Measurements from ENCODE around the gene NCK2. TPM values are rescaled to one million over a fixed set of nuclear protein-coding genes. Genes with fewer than 3 reads are reported as not detected.

Gene NCK2
- total RNA-seq, 1 donor from 2014 or later: 72.4 TPM

DNA sequence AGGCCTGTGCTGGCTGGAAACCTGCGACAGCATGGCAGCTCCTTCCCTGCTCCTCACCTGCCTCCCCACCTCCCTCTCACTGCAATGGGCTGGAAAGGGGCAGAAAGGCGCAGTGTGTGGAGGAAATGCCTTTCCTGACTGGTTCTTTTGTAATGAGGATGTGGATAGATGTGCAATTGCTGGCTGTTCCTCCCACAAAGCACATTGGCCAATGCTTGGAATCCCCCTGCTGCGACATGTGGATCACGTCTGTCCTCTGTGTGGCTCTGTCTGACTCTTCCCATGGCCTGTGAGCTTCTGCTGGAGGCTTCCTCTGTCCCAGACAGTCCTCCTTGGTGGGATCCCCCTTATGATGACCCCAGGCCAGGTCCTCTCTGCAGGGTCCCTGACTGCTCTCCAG lies 172.5 kb downstream of the NCK2 start:
- intact Hi-C loops (cut with micrococcal nuclease): loop anchor here (10.0 kb wide), 1 partner anchor 178 kb away; no protein-coding TSS in a partner anchor
- Mint-ChIP-seq H3K4me3 (ENCODE audit: low read depth) (no peak overlapping the region), H3K9me3 (peaks cover 28% of the 10 kb centered on the region), H3K27me3 (ENCODE audit: low read depth) (no peaks in the 10 kb centered on the region), H3K27ac (no peak overlapping the region), H3K4me1 (ENCODE audit: low read depth) (peaks cover 14% of the 10 kb centered on the region), H3K36me3 (ENCODE audit: low read depth) (peaks cover 8% of the 10 kb centered on the region)
- no peak for DNase-seq (ENCODE audit: low spot score)

GRCh38 chr2:105917688-105918087 lies 173.0 kb downstream of the NCK2 start:
- no peak overlapping the region for H3K4me3 Mint-ChIP-seq (ENCODE audit: low read depth)
- H3K27ac Mint-ChIP-seq: no peak overlapping the region
- peaks cover 9% of the 10 kb centered on the region for H3K4me1 Mint-ChIP-seq (ENCODE audit: low read depth)
- H3K36me3 Mint-ChIP-seq (ENCODE audit: low read depth): peaks cover 10% of the 10 kb centered on the region
- peaks cover 30% of the 10 kb centered on the region for H3K9me3 Mint-ChIP-seq
- intact Hi-C loops (cut with micrococcal nuclease): loop anchor here (10.0 kb wide), 1 partner anchor 177 kb away; no protein-coding TSS in a partner anchor
- H3K27me3 Mint-ChIP-seq (ENCODE audit: low read depth): no peaks in the 10 kb centered on the region
- no peak for DNase-seq (ENCODE audit: low spot score)

DNA sequence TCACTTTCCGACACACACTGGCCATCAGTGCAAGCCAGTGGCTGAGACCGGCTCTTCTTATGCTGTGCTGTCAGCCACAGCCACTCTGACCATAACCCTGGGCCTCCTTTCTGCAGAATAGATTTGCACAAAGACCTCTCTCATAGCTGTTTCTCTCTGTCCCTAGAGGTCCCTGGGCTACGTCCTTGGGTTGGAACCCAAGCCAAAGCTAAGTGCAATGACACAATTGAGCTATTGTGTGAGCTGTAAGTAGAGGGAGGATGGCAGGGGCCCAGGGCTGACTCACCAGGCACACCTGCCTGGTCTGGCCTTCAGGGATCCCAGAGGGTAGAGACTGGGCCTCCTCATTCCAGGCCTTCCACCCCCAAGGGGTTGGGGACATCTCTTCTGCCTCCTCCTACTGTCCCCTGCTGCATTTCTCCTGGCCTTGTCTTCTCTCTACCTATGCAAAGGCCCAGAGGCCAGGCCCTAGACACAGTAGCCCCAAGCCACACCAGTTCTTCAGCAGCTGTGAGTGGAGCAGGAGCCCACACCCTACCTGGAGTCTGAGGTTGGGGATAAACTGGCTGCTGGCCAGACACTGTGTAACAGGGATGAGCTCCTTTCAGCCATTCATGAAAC lies 174.6 kb downstream of the NCK2 start:
- Mint-ChIP-seq H3K27me3 (ENCODE audit: low read depth) (no peaks in the 10 kb centered on the region), H3K36me3 (ENCODE audit: low read depth) (peaks cover 13% of the 10 kb centered on the region), H3K4me1 (ENCODE audit: low read depth) (peaks cover 9% of the 10 kb centered on the region), H3K4me3 (ENCODE audit: low read depth) (no peak overlapping the region), H3K9me3 (peaks cover 29% of the 10 kb centered on the region), H3K27ac (no peak overlapping the region)
- intact Hi-C loops (cut with micrococcal nuclease): loop anchor here (10.0 kb wide), 1 partner anchor 176 kb away; no protein-coding TSS in a partner anchor
- DNase-seq (ENCODE audit: low spot score): no peak

DNA sequence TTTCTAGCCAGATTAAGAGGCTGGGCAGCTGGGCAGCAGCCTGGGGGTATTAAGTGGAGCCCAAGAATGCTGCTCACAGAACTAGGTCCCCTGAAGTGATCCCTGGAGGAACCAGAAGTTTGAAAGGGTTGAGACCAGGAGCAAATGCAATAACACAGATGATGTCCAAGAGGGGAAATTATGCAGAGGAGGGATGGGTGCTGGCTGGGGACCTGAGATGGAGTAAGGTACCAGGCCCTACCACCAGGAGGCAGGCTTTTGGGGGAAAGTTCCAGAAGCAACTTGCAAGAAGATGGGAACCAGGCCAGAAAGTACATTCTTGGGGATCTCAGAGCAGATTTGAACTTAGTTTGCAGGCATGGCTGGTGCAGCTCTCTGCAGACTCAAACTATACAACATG lies 175.1 kb downstream of the NCK2 start:
- Mint-ChIP-seq H3K4me1 (ENCODE audit: low read depth) (peaks cover 9% of the 10 kb centered on the region), H3K4me3 (ENCODE audit: low read depth) (no peak overlapping the region), H3K9me3 (peaks cover 26% of the 10 kb centered on the region), H3K27me3 (ENCODE audit: low read depth) (no peaks in the 10 kb centered on the region), H3K36me3 (ENCODE audit: low read depth) (peaks cover 13% of the 10 kb centered on the region), H3K27ac (no peak overlapping the region)
- no peak for DNase-seq (ENCODE audit: low spot score)
- intact Hi-C loops (cut with micrococcal nuclease): loop anchor here (10.0 kb wide), 1 partner anchor 175 kb away; no protein-coding TSS in a partner anchor

GRCh38 chr2:105924271-105924670 lies 179.6 kb downstream of the NCK2 start:
- Mint-ChIP-seq H3K36me3 (ENCODE audit: low read depth) (peaks cover 13% of the 10 kb centered on the region), H3K9me3 (peaks cover 19% of the 10 kb centered on the region), H3K27ac (no peak overlapping the region), H3K4me3 (ENCODE audit: low read depth) (no peak overlapping the region), H3K4me1 (ENCODE audit: low read depth) (peaks cover 27% of the 10 kb centered on the region), H3K27me3 (ENCODE audit: low read depth) (no peaks in the 10 kb centered on the region)
- intact Hi-C loops (cut with micrococcal nuclease): no loop called here
- DNase-seq (ENCODE audit: low spot score): no peak

GRCh38 chr2:105924932-105925331 lies 180.2 kb downstream of the NCK2 start:
- peaks cover 19% of the 10 kb centered on the region for H3K9me3 Mint-ChIP-seq
- peaks cover 30% of the 10 kb centered on the region for H3K4me1 Mint-ChIP-seq (ENCODE audit: low read depth)
- H3K27me3 Mint-ChIP-seq (ENCODE audit: low read depth): no peaks in the 10 kb centered on the region
- intact Hi-C loops (cut with micrococcal nuclease): no loop called here
- H3K36me3 Mint-ChIP-seq (ENCODE audit: low read depth): peaks cover 13% of the 10 kb centered on the region
- no peak overlapping the region for H3K4me3 Mint-ChIP-seq (ENCODE audit: low read depth)
- no peak for DNase-seq (ENCODE audit: low spot score)
- no peak overlapping the region for H3K27ac Mint-ChIP-seq

DNA sequence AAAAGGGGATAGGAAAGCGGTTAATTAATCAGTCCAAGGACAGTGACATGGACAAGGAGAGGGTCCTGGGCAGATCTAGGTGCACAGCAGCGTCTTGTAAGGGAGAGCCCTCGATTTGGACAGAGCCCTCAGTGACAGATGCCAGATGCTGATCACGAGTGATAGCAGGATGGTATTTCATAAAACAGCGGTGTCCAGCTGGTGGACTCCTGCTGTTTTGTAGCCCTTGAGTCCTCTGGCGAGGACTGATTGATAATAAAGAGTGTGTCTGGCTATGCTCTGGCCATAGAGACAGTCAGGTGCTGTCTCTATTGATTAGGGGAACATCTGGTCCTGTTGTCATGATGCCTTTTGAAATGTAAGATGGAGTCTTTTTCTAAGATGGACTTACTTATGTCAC lies 180.7 kb downstream of the NCK2 start:
- Mint-ChIP-seq H3K27ac (no peak overlapping the region), H3K4me1 (ENCODE audit: low read depth) (peaks cover 29% of the 10 kb centered on the region), H3K27me3 (ENCODE audit: low read depth) (no peaks in the 10 kb centered on the region), H3K36me3 (ENCODE audit: low read depth) (peaks cover 13% of the 10 kb centered on the region), H3K4me3 (ENCODE audit: low read depth) (no peak overlapping the region), H3K9me3 (peaks cover 18% of the 10 kb centered on the region)
- no peak for DNase-seq (ENCODE audit: low spot score)
- intact Hi-C loops (cut with micrococcal nuclease): no loop called here

- Mint-ChIP-seq H3K4me1 (ENCODE audit: low read depth) (peaks cover 28% of the 10 kb centered on the region), H3K4me3 (ENCODE audit: low read depth) (peak overlapping the region; percentile 7)
Measured at GRCh38 chr2:105926960-105927678, 182.4 kb downstream of the NCK2 start.

DNA sequence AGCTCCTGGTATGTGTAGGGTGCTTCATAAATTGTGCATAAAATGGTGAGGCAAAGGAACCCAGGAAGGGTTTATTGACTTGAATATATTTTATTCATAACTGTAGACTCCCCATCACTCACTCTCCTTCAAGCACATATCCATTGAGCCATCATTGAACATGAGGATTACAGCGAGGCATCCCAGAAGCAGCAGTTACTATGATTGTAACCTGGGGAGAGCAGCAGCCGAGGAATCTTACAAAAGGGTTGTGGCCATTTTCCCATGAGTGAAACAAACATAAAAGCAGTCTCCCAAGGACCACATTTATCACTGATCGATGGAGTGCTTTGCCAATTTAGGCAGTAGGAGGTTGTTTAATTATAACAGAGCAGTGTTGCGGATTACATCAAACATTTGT lies 183.4 kb downstream of the NCK2 start:
- Mint-ChIP-seq H3K4me3 (ENCODE audit: low read depth) (no peak overlapping the region), H3K27me3 (ENCODE audit: low read depth) (no peaks in the 10 kb centered on the region), H3K9me3 (no peaks in the 10 kb centered on the region), H3K27ac (no peak overlapping the region), H3K36me3 (ENCODE audit: low read depth) (no peaks in the 10 kb centered on the region), H3K4me1 (ENCODE audit: low read depth) (peaks cover 28% of the 10 kb centered on the region)
- no peak for DNase-seq (ENCODE audit: low spot score)
- intact Hi-C loops (cut with micrococcal nuclease): no loop called here

More at GRCh38 chr2:105926960-105927678, 182.4 kb downstream of the NCK2 start:
- intact Hi-C loops (cut with micrococcal nuclease): no loop called here
- Mint-ChIP-seq H3K27ac (peak overlapping the region; percentile 75), H3K9me3 (peaks cover 3% of the 10 kb centered on the region), H3K27me3 (ENCODE audit: low read depth) (no peaks in the 10 kb centered on the region), H3K36me3 (ENCODE audit: low read depth) (peaks cover 6% of the 10 kb centered on the region)
- DNase-seq (ENCODE audit: low spot score): peak; percentile 47

- Mint-ChIP-seq H3K4me3 (ENCODE audit: low read depth) (no peak overlapping the region), H3K27ac (no peak overlapping the region), H3K4me1 (ENCODE audit: low read depth) (peaks cover 30% of the 10 kb centered on the region), H3K9me3 (peaks cover under 1% of the 10 kb centered on the region), H3K36me3 (ENCODE audit: low read depth) (no peaks in the 10 kb centered on the region), H3K27me3 (ENCODE audit: low read depth) (no peaks in the 10 kb centered on the region)
- intact Hi-C loops (cut with micrococcal nuclease): no loop called here
- DNase-seq (ENCODE audit: low spot score): no peak
Measured at GRCh38 chr2:105928563-105928962, 183.9 kb downstream of the NCK2 start.

DNA sequence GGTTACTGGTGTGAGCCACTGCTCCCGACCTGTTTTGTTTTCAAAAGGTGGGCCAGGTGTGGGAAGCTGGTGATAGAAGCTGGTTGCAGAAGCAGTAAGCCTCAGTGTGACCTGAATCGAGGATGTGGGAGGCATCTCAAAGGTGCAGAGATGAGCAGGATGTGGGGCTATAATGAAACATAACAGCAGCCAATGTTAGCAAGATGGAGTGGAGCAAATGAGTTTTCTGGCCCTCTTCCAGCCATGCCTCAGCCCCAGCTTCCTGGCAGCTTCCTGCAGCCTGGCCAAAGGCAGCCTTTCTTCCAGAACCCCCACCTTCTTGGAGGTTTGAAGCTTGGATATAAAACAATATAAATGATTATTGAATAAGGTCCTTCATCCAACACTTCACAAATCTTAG lies 184.8 kb downstream of the NCK2 start:
- H3K4me3 Mint-ChIP-seq (ENCODE audit: low read depth): no peak overlapping the region
- H3K9me3 Mint-ChIP-seq: peaks cover 4% of the 10 kb centered on the region
- intact Hi-C loops (cut with micrococcal nuclease): no loop called here
- peak overlapping the region; percentile 33 for H3K27ac Mint-ChIP-seq
- peaks cover 33% of the 10 kb centered on the region for H3K4me1 Mint-ChIP-seq (ENCODE audit: low read depth)
- no peaks in the 10 kb centered on the region for H3K27me3 Mint-ChIP-seq (ENCODE audit: low read depth)
- no peak for DNase-seq (ENCODE audit: low spot score)
- no peaks in the 10 kb centered on the region for H3K36me3 Mint-ChIP-seq (ENCODE audit: low read depth)

DNA sequence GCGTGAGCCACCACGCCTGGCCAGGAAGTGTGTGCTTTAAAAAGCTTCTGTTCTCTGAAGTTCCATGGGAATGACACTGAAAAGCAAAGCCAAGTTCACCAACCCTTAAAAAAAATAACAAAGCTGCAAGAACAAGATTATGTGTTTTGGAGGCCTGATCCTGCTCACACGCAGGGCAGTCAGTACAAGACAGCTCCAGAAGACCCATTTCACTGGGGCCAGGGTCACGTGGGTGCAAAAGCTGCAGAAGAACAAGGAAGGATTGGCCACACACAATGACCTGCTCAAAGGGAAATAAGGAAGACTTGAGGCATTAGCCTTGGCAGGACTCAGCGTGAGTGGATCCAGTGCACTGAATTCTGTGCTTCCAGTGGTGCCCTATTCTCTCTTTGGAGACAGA lies 187.9 kb downstream of the NCK2 start:
- Mint-ChIP-seq H3K9me3 (peaks cover 4% of the 10 kb centered on the region), H3K27ac (no peak overlapping the region)
- intact Hi-C loops (cut with micrococcal nuclease): no loop called here

GRCh38 chr2:105933906-105934305 lies 189.2 kb downstream of the NCK2 start:
- Mint-ChIP-seq H3K36me3 (ENCODE audit: low read depth) (no peaks in the 10 kb centered on the region), H3K27me3 (ENCODE audit: low read depth) (no peaks in the 10 kb centered on the region), H3K9me3 (peaks cover 8% of the 10 kb centered on the region), H3K27ac (no peak overlapping the region), H3K4me1 (ENCODE audit: low read depth) (peaks cover 9% of the 10 kb centered on the region), H3K4me3 (ENCODE audit: low read depth) (no peak overlapping the region)
- no peak for DNase-seq (ENCODE audit: low spot score)
- intact Hi-C loops (cut with micrococcal nuclease): no loop called here

More for the DNA sequence above, 187.9 kb downstream of the NCK2 start:
- no peaks in the 10 kb centered on the region for H3K36me3 Mint-ChIP-seq (ENCODE audit: low read depth)
- no peak overlapping the region for H3K4me3 Mint-ChIP-seq (ENCODE audit: low read depth)
- H3K4me1 Mint-ChIP-seq (ENCODE audit: low read depth): peaks cover 21% of the 10 kb centered on the region
- DNase-seq (ENCODE audit: low spot score): no peak
- no peaks in the 10 kb centered on the region for H3K27me3 Mint-ChIP-seq (ENCODE audit: low read depth)
